RWPE2 (cell line): ENCODE measurements around the gene TBC1D9B.

ENCODE experiments used
- ATAC-seq: fragments of 200-7000 bp; cut with Tn5 transposase; 3 replicates; pipeline ENCODE4 v1.9.1; 2021; ENCODE audit warnings: low read depth
- DNase-seq: peaks from one replicate; pipeline ENCODE4 v3.0.0-alpha.2; 2020; ENCODE audit warnings: low spot score
- H3K27ac ChIP-seq: fragments of 450-650 bp; 2 replicates; pipeline ENCODE4 v1.5.1; 2017; ENCODE audit warnings: mild to moderate bottlenecking; ENCODE audit not compliant: poor library complexity, severe bottlenecking
- H3K27me3 ChIP-seq: fragments of 250-450 bp; sonication (Bioruptor Pico); 2 replicates; pipeline ENCODE4 v1.5.1; 2021; ENCODE audit warnings: mild to moderate bottlenecking, moderate library complexity; ENCODE audit not compliant: insufficient read depth, poor library complexity, severe bottlenecking
- H3K36me3 ChIP-seq: fragments of 250-450 bp; sonication (Bioruptor Pico); 2 replicates; pipeline ENCODE4 v1.5.1; 2020; ENCODE audit warnings: low read depth, mild to moderate bottlenecking, moderate library complexity
- H3K4me1 ChIP-seq: fragments of 250-450 bp; sonication (Bioruptor Pico); 2 replicates; pipeline ENCODE4 v1.5.1; 2021; ENCODE audit warnings: mild to moderate bottlenecking, moderate library complexity; ENCODE audit not compliant: insufficient read depth, poor library complexity, severe bottlenecking
- H3K4me3 ChIP-seq: fragments of 250-450 bp; sonication (Bioruptor Pico); 2 replicates; pipeline ENCODE4 v1.5.1; 2021; ENCODE audit warnings: mild to moderate bottlenecking, moderate library complexity; ENCODE audit not compliant: severe bottlenecking
- H3K9me3 ChIP-seq: fragments of 250-450 bp; sonication (Bioruptor Pico); 2 replicates; pipeline ENCODE4 v1.5.1; 2021; ENCODE audit warnings: mild to moderate bottlenecking, moderate library complexity; ENCODE audit not compliant: severe bottlenecking
- CTCF ChIP-seq: fragments of 450-650 bp; IDR thresholded peaks from one replicate; pipeline ENCODE4 v1.5.1; 2017; ENCODE audit warnings: mild to moderate bottlenecking, moderate library complexity; ENCODE audit not compliant: poor library complexity, severe bottlenecking

Gene TBC1D9B

GRCh38 chr5:179907556-179908324, at the start of gene TBC1D9B:
TBC1D9B (minus strand) TSS chr5:179907897; CDS start chr5:179907821, 76 bp downstream.
- ATAC-seq (peak; percentile 82), DNase-seq (no peak)
- peaks cover 34% of the 10 kb centered on the region for H3K36me3 ChIP-seq
- H3K4me1 ChIP-seq: peaks cover 6% of the 10 kb centered on the region
- peak within 1 kb of the TSS; percentile 98 for H3K4me3 ChIP-seq
- peak; percentile 99 for TF ChIP-seq CTCF
- H3K27ac ChIP-seq: peak within 1 kb of the TSS; percentile 49
- no peaks in the 10 kb centered on the region for H3K9me3 ChIP-seq
- H3K27me3 ChIP-seq: no peaks in the 10 kb centered on the region

- H3K4me1 ChIP-seq: no peaks in the 10 kb centered on the region
- no peak overlapping the region for H3K27ac ChIP-seq
- no peak for ATAC-seq
- no peak for DNase-seq
- H3K4me3 ChIP-seq: no peak overlapping the region
- no peaks in the 10 kb centered on the region for H3K36me3 ChIP-seq
- no peak for TF ChIP-seq CTCF
- H3K27me3 ChIP-seq: no peaks in the 10 kb centered on the region
- H3K9me3 ChIP-seq: no peaks in the 10 kb centered on the region
Measured at GRCh38 chr5:179955630-179956029, 47.9 kb upstream of the TBC1D9B start.

GRCh38 chr5:179955062-179955461, 47.4 kb upstream of the TBC1D9B start:
- Histone ChIP-seq H3K4me3 (no peak overlapping the region), H3K27me3 (no peaks in the 10 kb centered on the region), H3K27ac (no peak overlapping the region), H3K4me1 (no peaks in the 10 kb centered on the region), H3K36me3 (no peaks in the 10 kb centered on the region), H3K9me3 (no peaks in the 10 kb centered on the region)
- DNase-seq: no peak
- no peak for ATAC-seq
- no peak for TF ChIP-seq CTCF

GRCh38 chr5:179954434-179954833, 46.7 kb upstream of the TBC1D9B start:
- no peak for DNase-seq
- no peak overlapping the region for H3K4me3 ChIP-seq
- H3K4me1 ChIP-seq: no peaks in the 10 kb centered on the region
- H3K9me3 ChIP-seq: no peaks in the 10 kb centered on the region
- no peak overlapping the region for H3K27ac ChIP-seq
- no peak for TF ChIP-seq CTCF
- ATAC-seq: no peak
- H3K27me3 ChIP-seq: no peaks in the 10 kb centered on the region
- H3K36me3 ChIP-seq: no peaks in the 10 kb centered on the region

- Histone ChIP-seq H3K4me3 (no peak overlapping the region), H3K27ac (no peak overlapping the region), H3K36me3 (no peaks in the 10 kb centered on the region), H3K27me3 (no peaks in the 10 kb centered on the region), H3K4me1 (no peaks in the 10 kb centered on the region), H3K9me3 (no peaks in the 10 kb centered on the region)
- no peak for ATAC-seq
- no peak for TF ChIP-seq CTCF
- DNase-seq: no peak
Measured at GRCh38 chr5:179953987-179954386, 46.3 kb upstream of the TBC1D9B start.
